ENCODE data around the gene ZNF80. TPM values are rescaled to one million over a fixed set of nuclear protein-coding genes. Genes with fewer than 3 reads are reported as not detected.

Gene ZNF80
- total and polyA plus RNA-seq, 7 experiments from 2014 or later: 0.27 to 0.65 (median 0.60) TPM; not detected in 1

- Histone ChIP-seq H3K27ac (ENCODE audit: low read depth, low read length) (no peak overlapping the region), H3K36me3 (ENCODE audit: control insufficient read depth in 2 of 3, insufficient read depth in 3 of 3, low read length in 3 of 3) (no peaks in the 10 kb centered on the region), H3K4me1 (ENCODE audit: control insufficient read depth in 2 of 2, insufficient read depth in 2 of 2, low read length in 2 of 2) (no peaks in the 10 kb centered on the region), H3K27me3 (ENCODE audit: control insufficient read depth in 2 of 2, insufficient read depth in 2 of 2, low read length in 2 of 2) (no peaks in the 10 kb centered on the region), H3K4me3 (ENCODE audit: low read length) (no peak overlapping the region), H3K9me3 (ENCODE audit: control insufficient read depth in 2 of 3, low read length in 3 of 3) (no peaks in the 10 kb centered on the region)
- Mint-ChIP-seq H3K4me1 (peaks cover 0 to 4% (median 0%) of the 10 kb centered on the region in 7 donors), H3K9me3 (no peaks in the 10 kb centered on the region), H3K27me3 (no peaks in the 10 kb centered on the region), H3K36me3 (no peaks in the 10 kb centered on the region), H3K27ac (no peak overlapping the region), H3K4me3 (no peak overlapping the region)
- CTCF ChIA-PET: no interaction called here
- POLR2A ChIA-PET: interaction anchor here (0.7 kb wide), 1 partner anchor 116 kb away, joined by 3 read pairs; no protein-coding TSS in a partner anchor
- ATAC-seq: no peak
- intact Hi-C loops (cut with micrococcal nuclease): no loop called here
- no peak for DNase-seq
Measured at GRCh38 chr3:114194750-114195149, 42.6 kb downstream of the ZNF80 start.

GRCh38 chr3:114192136-114192535 lies 45.2 kb downstream of the ZNF80 start:
- CTCF ChIA-PET: no interaction called here
- H3K36me3 ChIP-seq (ENCODE audit: control insufficient read depth in 2 of 3, insufficient read depth in 3 of 3, low read length in 3 of 3): no peaks in the 10 kb centered on the region
- no peaks in the 10 kb centered on the region for H3K9me3 ChIP-seq (ENCODE audit: control insufficient read depth in 2 of 3, low read length in 3 of 3)
- no peak overlapping the region for H3K27ac ChIP-seq (ENCODE audit: low read depth, low read length)
- Mint-ChIP-seq H3K27me3 (peaks cover 0 to 4% (median 0%) of the 10 kb centered on the region in 5 donors), H3K36me3 (no peaks in the 10 kb centered on the region), H3K4me1 (peaks cover 0 to 4% (median 0%) of the 10 kb centered on the region in 7 donors), H3K27ac (no peak overlapping the region), H3K9me3 (peaks cover 0 to 5% (median 0%) of the 10 kb centered on the region in 11 donors), H3K4me3 (no peak overlapping the region)
- H3K4me1 ChIP-seq (ENCODE audit: control insufficient read depth in 2 of 2, insufficient read depth in 2 of 2, low read length in 2 of 2): no peaks in the 10 kb centered on the region
- ATAC-seq: no peak
- intact Hi-C loops (cut with micrococcal nuclease): no loop called here
- POLR2A ChIA-PET: interaction anchor here (1.5 kb wide), 1 partner anchor 21 kb away, joined by 4 read pairs; no protein-coding TSS in a partner anchor
- no peak overlapping the region for H3K4me3 ChIP-seq (ENCODE audit: low read length)
- no peaks in the 10 kb centered on the region for H3K27me3 ChIP-seq (ENCODE audit: control insufficient read depth in 2 of 2, insufficient read depth in 2 of 2, low read length in 2 of 2)
- DNase-seq: no peak

GRCh38 chr3:114186501-114186900 lies 50.9 kb downstream of the ZNF80 start:
- ATAC-seq (no peak), DNase-seq (no peak)
- Histone ChIP-seq H3K36me3 (ENCODE audit: control insufficient read depth in 2 of 3, insufficient read depth in 3 of 3, low read length in 3 of 3) (no peaks in the 10 kb centered on the region), H3K27me3 (ENCODE audit: control insufficient read depth in 2 of 2, insufficient read depth in 2 of 2, low read length in 2 of 2) (no peaks in the 10 kb centered on the region), H3K4me3 (ENCODE audit: low read length) (no peak overlapping the region), H3K4me1 (ENCODE audit: control insufficient read depth in 2 of 2, insufficient read depth in 2 of 2, low read length in 2 of 2) (no peaks in the 10 kb centered on the region), H3K9me3 (ENCODE audit: control insufficient read depth in 2 of 3, low read length in 3 of 3) (peaks cover 0 to 8% (median 0%) of the 10 kb centered on the region in 3 experiments), H3K27ac (ENCODE audit: low read depth, low read length) (no peak overlapping the region)
- intact Hi-C loops (cut with micrococcal nuclease): no loop called here
- Mint-ChIP-seq H3K27me3 (peaks cover 0 to 17% (median 6%) of the 10 kb centered on the region in 5 donors), H3K9me3 (peaks cover 0 to 21% (median 11%) of the 10 kb centered on the region in 11 donors), H3K4me1 (no peaks in the 10 kb centered on the region), H3K4me3 (no peak overlapping the region), H3K27ac (no peak overlapping the region), H3K36me3 (peaks cover 0 to 9% (median 4%) of the 10 kb centered on the region in 5 donors)
- CTCF ChIA-PET: no interaction called here
- POLR2A ChIA-PET: no interaction called here

Other genes with a start within 250 kb of the ZNF80 start
- gene CCDC191, start 181.1 kb downstream of the ZNF80 start, total RNA-seq: 1 to 10 TPM; 3.9 to 8.8 (median 5.1) TPM
- gene CCDC191, start 181.1 kb downstream of the ZNF80 start, polyA plus RNA-seq: 1 to 10 TPM; 1.4 to 2.4 TPM
- 10 to 100 TPM; 29.9 to 38.8 (median 33.8) TPM for gene QTRT2, start 180.8 kb downstream of the ZNF80 start, total RNA-seq
- 10 to 100 TPM in 1 of 2 donors, 1 to 10 TPM in 1; 9.6 to 15.6 TPM for gene QTRT2, start 180.8 kb downstream of the ZNF80 start, polyA plus RNA-seq
- not detected for gene DRD3, start 58.5 kb downstream of the ZNF80 start, total RNA-seq
- not detected for gene DRD3, start 58.5 kb downstream of the ZNF80 start, polyA plus RNA-seq
- gene TIGIT, start 56.5 kb upstream of the ZNF80 start, total RNA-seq: 10 to 100 TPM in 1 of 5 experiments, 1 to 10 TPM in 4; 1.3 to 14.9 (median 3.8) TPM
- 1 to 10 TPM in 1 of 2 donors, under 1 TPM in 1; 0.63 to 2.8 TPM for gene TIGIT, start 56.5 kb upstream of the ZNF80 start, polyA plus RNA-seq

Measured in naive thymus-derived CD4-positive, alpha-beta T cell (primary cell).